Suppressor macrophage (primary cell): ENCODE measurements around the gene ZNF385B.
"Not testable (repeated sequence)": the region's sequence is repeated elsewhere in the genome, so short reads cannot be mapped to it uniquely, and the experiment has no call there.

ENCODE experiments used
- DNase-seq, 4 experiments: peaks; one replicate each; pipeline ENCODE4 v3.0.0-alpha.2; 2020 to 2022

ZNF385B gene

DNA sequence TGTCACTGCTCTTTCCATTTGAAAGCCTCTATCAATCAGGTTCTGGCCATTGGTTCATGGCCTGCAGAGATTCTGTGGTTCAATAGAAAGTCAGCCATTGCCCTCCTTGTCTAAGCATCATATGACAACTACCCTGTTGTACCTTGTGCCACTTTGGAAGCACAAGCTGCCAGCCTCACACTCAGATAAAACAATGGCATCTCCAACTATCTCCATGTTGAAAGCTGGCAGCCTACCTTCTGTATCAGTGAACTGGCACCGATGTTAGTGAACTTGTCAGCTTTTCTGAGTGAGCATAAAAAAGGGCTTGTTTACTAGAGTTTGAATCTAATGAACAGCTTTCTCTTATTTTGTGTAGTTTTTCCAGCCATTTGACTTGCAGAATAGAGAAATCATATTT, 393.5 kb downstream of the ZNF385B start:
- no peak for DNase-seq

DNA sequence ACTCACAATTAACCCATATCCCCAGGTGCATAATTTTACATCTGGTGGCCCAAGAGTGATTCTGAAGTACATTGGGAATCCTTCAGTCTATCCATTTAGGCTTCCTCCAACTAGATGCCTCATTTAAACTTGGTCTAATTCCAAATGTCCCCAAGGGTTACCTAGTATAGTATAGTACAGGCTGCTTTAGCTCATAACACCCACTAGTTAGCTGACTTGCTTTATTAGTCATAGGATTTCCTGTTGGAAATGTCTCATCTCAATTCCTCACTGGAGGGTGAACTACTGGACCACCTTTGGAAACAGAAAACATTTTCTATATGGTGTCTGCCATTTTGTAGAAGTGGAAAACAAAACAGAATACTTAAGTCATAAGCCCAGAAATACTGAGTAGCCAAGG, 394.3 kb downstream of the ZNF385B start:
- DNase-seq, result peak in 1 of 4 experiments; percentile 12

DNA sequence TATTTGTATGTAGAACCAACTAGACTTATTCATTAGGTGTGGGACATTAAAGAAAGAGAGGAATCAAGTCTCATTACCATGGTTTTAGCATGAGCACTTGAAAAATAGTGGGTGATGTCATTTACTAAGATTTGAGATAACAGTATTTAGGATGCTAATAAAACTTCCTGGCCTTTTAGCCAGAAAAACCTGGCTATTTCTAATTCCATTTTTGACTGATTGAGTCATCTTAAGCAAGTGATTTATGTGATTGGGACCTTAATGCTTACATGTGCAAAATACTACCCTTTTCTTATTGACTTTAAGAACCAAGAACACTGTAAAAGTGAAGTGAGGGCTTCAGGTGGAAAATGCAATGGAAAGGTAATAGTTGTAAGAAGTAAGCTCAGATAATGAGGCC, 400.0 kb downstream of the ZNF385B start:
- DNase-seq, result no peak

DNA sequence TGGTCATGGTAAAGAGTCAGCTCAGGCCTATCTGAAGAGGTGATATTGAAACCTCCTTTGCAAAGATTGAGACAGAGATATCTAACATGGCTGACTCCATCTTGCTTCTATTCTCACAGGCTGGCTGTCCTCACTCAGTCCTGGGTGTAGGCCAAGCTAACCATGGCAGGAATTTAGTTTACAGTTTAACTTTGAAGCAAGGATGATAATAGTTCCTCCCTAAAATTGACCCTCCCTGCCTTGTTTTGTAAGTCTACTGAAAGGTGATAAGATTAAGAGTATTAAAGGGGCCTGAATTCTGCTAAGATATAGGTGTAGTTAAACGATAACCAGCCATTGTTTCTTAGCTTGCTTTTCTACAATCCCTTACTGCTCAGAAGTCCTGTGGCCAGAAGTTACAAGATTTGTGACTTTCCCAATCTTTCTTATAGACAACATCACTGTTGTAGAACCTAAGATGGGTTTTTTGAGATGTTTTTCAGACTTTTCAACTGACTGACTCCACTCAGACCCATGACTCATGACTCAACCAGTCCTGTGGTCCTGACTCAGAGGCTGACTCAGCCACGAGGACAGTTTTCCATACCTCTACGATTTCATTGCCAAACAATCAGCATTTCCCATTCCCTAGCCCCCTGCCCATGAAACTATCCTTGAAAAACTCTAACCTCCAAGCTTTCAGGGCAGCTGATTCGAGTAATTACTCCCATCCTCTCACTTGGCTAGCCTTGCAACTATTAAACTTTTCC, 401.1 kb downstream of the ZNF385B start:
- DNase-seq, result peak; percentile 47 to 71 (median 50)

DNA sequence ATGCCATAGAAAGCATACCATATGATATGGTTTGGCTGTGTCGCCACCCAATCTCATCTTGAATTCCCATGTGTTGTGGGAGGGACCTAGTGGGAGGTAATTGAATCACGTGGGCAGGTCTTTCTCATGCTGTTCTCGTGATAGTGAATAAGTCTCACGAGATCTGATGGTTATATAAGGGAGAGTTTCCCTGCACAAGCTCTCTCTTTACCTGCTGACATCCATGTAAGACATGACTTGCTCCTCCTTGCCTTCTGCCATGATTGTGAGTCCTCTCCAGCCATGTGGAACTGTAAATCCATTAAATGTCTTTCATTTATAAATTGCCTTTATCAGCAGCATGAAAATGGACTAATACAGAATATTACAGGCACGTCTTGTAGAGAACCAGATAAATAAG, 403.3 kb downstream of the ZNF385B start:
- DNase-seq, result not testable (repeated sequence)

DNA sequence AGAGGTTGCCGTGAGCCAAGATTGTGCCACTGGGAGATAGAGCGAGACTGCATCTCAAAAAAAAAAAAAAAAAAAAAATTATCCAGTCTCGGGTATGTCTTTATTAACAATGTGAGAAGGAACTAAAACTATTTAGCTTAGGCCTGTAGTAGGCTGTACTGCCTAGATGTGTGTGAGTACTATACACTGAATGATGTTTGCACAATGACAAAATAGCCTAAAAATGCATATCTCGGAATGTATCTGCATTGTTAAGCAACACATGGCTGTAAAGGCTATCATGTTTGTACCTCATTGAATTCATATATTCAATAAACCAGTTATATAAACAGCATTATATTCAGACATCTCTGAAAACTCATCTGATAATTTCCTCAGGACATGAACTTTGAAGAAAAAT, 405.6 kb downstream of the ZNF385B start:
- DNase-seq, result no peak

DNA sequence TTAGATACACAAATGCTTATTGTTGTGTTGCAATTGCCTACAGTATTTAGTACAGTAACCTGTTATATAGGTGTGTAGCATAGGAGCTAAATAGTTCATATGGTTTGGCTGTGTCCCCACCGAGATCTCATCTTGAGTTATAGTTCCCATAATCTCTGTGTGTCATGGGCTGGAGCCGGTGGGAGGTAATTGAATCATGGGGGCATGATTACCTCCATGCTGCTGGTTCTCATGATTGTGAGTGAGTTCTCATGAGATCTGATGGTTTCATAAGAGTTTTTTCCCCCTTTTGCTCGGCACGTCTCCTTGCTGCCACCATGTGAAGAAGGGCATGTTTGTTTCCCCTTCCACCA, 406.3 kb downstream of the ZNF385B start:
- DNase-seq, result no peak

DNA sequence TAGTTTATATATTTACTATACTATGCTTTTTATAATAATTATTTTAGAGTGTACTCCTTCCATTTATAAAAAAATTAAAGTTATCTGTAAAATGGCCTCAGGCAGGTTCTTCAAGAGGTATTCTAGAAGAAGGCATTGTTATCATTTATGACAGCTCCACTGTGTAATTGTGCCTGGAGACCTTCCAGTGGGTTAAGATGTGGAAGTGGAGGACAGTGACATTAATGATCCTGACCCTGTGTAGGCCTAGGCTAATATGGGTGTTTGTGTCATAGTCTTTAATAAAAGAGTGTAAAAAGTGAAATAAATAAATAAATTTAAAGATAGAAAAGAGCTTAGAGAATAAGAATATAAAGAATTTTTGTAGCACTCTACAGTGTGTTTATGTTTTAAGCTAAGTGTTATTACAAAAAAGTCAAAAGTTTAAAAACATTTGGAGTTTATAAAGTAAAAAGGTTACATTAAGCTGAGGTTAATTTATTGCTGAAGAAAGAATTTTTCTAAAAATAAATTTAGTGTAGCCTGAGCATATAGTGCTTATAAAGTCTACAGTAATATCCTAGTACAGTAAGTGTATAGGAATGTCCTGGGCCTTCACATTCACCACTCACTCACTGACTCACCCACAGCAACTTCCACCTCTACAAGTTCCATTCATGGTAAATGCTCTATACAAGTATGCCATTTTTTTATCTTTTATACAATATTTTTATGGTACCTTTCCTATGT, 406.8 kb downstream of the ZNF385B start:
- DNase-seq, result no peak

DNA sequence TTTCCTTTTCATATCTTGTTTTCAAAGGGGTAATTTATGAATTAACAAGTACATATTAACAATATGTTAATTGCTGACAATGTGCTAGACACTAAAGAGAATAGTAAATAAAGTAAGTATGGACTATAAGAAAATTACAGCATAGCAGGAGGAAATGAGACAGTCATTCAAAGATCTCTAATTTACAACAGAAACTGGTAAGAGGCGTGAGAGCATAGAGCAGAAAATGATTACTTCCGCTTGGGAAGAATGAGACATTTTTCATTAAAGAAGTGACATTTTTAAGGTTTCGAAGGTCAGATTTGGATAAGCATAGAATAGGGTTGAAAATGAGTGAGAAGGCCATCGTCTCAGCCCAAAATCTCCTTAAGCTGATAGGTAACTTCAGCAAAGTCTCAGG, 412.4 kb downstream of the ZNF385B start:
- no peak for DNase-seq

DNA sequence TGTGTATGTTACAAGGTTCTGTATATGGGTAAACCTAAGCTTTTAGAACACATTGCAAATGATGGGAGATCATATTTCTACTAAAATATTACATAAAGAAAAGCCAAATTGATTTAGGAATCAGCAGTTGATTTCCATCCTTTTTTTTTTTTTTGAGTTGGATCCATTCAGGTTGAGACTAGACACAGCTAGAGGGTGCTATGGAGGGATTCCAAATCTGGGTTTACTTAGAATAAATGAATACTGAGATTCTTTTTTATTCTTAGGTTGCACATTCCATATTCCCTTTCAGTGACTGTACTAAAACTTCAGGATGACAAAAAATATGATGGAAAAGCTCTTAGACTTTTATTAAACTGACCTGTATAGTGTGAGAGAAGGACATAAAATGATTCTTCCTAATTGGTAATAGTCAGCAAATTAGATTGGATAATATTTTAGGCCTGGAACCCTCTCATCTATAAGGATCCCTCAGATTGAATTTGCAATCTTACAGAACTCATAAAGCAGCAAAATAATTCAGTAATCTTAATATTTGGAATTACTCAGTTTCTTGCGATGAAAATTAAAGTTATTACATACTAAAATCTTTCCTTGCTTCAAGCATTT, 413.5 kb downstream of the ZNF385B start:
- DNase-seq, result no peak

DNA sequence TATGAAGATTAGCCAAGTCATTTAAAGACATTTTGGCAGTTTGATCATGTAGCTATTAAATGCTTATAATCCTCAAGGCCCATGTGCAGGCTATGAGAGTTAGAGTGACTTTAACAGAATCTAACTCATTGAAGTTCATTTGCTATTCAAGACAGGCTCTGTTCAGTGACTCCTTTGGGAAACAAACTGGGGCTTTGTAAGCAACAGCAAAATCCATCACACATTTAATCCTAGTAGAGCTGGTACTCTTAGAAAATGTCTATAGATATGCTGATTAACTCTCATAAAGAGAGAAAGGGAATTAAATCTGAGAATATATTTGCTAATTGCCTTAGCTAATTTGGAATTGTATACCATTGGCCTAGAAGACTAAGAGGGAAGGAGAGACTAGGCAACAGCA, 414.0 kb downstream of the ZNF385B start:
- DNase-seq, result no peak

DNA sequence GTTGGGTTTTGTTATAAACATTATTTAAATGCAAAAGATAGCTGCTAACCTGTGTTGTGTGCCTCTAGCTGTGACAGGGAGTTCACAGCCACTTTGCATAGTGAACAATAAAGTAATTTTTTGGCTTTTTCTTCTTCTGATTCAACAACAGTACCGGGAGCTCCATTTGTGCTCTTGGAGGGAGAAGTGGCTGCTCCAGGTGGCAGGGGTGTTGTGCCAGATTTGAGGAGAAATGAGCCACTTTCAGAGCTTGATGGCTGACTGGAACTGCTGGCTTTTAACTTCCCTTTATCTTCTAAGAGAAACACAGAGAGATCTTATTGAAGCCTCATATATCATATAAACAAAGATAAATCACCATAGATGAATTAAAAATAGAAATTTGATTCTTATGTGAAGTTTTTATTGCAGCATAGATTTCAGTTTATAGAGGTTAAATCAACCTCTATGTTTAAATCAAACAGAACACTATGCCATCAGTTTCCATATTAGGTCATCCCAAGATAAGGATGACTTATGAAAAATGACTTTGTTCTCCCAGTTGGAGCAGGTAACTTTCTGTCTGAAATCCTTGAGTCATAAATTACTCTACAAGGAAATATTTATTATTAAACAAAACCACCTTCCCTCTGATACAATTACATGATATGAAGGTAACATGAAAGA, 414.8 kb downstream of the ZNF385B start:
- DNase-seq, result no peak

DNA sequence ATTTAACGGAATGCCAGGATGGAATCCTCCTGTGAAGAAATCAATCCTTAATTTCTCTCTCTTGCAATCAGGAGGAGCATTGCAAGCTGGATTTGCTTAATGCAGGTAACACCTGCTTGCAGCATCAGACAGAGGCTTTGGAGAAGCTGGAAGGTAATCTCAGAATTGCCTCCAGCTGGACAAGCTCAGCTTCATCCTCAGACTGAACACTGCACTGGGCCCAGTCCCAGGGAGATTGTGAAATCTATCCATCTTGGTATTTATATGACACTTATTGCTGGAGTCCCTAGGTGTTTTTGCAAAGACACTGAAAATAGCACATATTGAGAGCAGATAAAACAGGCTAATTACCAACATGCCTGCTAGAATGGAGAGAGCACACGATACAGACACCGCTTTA, 417.4 kb downstream of the ZNF385B start:
- no peak for DNase-seq

DNA sequence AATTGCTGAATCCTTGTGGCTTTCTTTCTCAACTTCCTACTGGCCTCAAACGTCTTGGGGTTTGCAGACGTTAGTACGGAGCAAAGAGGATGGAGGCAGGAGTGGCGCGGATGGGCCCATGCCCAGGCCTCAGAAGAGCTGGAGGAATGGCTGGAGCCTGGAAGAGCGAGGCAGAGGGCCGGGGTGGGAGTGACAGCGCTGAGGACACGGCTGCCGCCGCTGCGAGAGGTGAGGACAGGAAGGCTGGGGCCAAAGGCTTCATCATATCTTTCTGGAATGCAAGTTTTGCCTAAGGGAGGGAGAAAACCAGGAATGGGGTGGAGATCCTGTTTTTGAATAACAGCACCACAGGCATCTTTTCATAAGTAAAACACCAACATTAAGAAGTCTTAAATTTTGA, 418.2 kb downstream of the ZNF385B start:
- DNase-seq, result peak in 1 of 4 experiments; percentile 12

DNA sequence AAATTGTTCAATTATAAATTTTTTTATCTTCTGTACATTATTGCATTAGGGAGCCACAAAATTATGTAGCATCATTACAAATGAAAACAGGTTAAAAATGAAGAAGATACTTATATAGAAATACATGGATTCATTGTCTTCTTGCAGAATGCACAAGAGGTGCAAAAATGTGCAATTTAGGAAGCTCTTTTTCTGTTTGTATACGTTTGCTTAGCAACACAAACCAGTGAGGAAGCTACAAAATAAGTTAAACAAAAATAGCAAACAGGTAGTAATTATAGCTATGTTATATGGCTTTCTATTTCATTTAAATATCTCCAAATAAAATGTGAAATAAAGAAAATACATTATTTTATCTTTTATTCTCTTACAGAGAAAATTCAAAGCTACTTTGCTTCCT, 419.2 kb downstream of the ZNF385B start:
- DNase-seq, result peak in 2 of 4 experiments; percentile 48 to 53

DNA sequence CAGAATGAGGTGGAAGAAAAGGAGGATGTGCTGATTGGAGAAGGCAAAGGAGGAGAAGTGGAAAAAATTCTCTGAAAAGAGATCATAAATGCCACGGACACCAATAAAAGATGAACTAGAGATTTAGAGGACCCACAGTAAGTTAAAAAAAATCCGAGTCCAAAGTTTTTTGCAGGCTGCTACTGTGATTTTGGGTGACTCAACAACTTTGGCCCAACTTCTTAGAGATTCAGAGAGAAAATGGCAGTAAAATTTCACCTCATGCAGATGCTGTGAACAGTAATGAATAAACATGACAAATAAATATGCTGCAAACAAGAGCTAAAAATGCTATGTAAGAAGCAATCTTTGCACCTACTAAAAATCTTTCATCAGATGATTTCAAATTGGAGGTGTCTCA, 419.9 kb downstream of the ZNF385B start:
- no peak for DNase-seq

DNA sequence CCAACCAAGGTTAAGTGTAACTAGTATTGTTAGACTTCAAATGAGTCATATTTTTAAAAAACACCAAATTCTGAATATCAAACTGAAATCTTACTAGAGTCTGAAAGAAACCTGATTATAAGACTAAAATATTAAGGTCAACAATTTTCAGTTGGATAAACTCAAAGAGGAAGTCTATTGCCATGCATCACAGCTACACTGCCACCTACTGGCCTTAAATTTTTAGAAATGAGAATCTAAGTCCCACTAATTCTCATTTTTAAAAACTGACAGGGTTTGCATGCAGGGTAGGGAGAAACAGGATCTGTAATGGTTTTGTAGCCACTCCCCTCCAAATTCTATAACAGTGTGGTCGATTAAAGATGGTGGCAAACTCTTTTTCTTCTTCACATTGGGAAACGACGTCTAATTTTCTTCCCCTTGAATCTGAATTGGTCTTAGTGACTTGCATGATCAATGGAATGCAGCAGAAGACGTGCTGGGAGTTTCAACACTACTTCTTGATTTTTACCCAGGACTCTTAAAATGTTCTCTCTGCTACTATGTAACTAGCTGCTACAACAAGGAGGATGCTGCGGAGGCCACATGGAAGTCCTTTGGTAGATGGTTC, 420.7 kb downstream of the ZNF385B start:
- peak; percentile 62 to 82 (median 70) for DNase-seq

DNA sequence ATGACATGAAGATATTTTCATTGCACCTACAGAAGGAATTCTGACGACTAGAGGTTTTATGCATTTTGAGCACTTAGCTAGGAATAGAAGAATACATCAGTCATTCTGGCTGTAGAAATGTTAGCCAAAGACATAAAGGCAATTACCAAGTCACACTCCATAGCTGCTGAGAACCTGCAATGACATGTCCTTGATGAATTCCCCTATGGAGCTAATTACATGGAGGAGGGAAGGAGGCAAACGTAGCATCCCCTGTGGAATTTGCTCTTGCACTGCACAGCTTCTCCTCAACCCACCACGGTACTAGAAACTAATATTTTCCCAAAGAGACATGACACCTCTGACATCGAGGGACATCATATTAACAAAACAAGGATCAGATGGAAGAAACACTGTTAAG, 422.8 kb downstream of the ZNF385B start:
- no peak for DNase-seq

DNA sequence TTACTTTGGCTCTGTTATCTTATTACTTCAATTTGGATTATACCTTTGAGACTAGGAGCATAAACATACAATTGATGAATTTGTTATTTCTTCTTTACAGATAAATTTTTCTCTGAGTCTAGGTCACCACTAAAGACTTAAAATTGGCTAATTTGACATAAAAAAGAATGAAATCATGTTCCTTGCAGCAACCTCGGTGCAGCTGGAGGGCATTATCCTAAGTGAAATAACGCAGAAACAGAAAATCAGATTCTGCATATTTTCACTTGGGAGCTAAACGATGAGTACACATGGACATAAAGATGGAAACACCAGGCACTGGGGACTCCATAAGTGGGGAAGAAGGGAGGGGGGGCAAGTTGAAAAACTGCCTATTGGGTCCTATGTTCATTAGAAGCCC, 424.0 kb downstream of the ZNF385B start:
- no peak for DNase-seq

DNA sequence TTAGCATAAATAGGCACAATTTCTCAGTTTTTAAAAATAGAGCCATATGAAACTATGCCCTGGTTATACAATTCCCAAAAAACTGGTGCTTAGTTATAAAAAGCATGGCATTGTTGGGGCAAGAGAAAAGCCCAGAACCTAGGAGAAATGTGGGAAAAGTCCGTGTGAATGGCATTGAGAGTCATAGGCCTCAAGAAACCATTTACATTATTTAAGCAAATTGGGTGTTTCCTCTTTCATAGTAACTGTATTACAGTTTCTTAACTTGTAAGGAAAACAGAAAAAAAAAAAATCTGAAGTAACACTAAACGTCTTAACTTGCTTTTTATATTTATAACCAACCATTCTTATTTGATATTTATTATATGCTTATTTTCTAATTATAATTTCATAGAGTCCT, 425.8 kb downstream of the ZNF385B start:
- no peak for DNase-seq

DNA sequence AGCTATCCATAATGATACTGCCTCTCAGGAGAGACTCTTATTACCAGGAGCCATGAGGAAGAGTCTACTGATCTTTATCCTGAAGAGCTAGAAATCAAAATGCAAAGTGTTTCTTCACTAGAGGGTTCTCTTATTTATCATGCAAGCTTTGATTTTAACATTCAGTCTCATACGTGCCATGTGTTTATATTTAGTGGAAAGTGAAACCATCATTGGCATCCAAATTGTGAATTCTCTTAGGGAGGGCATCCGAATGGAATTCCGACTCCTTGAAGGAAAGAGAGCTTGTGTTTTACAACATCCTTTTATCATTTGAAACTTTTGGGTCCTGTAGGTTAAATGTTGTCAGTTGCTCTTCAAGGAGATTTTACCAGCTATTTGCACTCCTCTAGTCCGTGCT, 426.4 kb downstream of the ZNF385B start:
- DNase-seq, result no peak

DNA sequence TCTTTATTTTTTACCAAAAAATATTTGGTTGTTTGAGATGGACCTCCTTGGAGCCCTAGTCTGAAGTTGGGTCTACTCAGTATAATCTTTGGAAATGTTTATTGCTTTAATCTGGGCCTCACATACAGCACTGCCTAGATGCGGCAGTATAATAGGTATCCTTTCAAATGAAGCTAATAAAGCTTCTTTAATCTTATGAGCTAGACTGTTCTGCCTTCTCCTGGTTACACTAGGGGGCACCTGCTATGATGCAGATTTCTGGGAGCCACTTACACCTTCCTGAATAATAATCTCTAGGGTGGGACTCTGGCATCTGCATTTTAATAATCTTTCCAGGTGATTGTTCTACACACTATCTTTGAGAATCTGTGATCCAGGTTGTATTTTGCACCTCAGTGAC, 427.1 kb downstream of the ZNF385B start:
- DNase-seq, result no peak

DNA sequence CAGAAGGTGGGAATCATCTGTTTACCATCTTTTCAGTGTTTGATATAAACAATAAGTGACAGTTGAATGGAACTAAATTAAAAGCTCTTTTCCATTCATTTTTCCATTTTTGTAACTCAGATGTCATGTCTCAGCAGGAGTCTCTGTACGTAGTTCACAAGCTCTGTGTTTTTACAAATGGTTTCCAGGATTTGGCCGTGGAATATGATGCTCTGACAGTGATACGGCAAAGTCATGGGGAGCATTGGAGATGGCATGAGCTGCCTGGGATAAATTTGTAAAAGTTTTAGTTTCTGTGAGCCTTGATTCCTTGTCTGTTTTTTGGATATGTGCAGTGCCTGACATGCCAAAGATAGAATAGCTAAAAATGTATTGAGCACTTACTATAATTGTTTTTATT, 428.7 kb downstream of the ZNF385B start:
- no peak for DNase-seq
